ENCODE data around the gene YPEL4.

YPEL4 gene

DNA sequence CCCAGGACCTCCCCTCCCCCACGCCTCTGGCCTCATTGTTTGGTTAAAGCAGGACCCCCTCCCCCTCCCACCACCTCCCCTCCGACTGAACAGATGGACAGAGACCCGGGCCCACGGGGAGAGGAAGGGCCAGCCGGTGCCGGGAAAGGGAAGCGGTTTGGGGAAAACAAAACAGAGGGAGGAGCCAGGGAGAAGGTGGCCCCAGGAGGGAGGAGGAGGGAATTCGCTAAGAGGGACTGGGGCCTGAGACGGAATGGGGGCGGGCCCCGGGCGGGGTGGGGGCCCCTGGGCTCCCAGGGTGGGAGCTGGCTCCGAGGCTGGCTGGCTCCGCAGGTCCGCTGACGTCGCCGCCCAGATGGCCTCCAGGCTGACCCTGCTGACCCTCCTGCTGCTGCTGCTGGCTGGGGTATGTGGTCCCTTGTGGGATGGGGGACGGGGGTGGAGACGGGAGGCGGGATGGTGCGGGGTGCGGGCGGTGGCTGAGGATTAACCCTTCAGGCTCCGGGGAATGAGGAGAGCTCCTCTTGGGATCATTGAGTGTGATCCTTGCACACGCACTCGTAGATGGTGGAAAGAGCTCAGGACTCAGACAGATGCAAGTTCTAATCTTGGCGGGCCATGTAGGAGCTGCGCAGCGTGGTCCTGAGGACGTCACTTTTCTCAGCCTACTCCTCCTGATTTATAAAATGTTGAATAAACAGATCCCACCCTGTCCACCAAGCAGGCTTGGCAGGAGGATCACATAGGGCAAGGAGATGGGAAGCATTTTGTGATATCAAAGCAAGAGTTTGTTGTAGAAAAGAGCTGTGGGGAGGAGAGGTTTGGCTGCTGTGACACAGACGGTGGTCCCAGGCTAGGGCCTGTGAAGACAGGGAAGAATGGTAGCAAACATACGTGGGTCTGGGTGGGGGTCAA, 51.5 kb downstream of the YPEL4 start:
- H3K27ac ChIP-seq (ENCODE audit: poor library complexity, severe bottlenecking) = no peak overlapping the region
- ATAC-seq (ENCODE audit: low read depth) (no peak), DNase-seq (ENCODE audit: low spot score) (no peak)
- TF ChIP-seq, protein P1, sequence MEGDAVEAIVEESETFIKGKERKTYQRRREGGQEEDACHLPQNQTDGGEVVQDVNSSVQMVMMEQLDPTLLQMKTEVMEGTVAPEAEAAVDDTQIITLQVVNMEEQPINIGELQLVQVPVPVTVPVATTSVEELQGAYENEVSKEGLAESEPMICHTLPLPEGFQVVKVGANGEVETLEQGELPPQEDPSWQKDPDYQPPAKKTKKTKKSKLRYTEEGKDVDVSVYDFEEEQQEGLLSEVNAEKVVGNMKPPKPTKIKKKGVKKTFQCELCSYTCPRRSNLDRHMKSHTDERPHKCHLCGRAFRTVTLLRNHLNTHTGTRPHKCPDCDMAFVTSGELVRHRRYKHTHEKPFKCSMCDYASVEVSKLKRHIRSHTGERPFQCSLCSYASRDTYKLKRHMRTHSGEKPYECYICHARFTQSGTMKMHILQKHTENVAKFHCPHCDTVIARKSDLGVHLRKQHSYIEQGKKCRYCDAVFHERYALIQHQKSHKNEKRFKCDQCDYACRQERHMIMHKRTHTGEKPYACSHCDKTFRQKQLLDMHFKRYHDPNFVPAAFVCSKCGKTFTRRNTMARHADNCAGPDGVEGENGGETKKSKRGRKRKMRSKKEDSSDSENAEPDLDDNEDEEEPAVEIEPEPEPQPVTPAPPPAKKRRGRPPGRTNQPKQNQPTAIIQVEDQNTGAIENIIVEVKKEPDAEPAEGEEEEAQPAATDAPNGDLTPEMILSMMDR (IDR thresholded peaks at IDR 0.05; ENCODE audit: poor library complexity, severe bottlenecking) = no peak
- no peaks in the 10 kb centered on the region for H3K9me3 ChIP-seq (ENCODE audit: severe bottlenecking)
- no peak overlapping the region for H3K4me3 ChIP-seq (ENCODE audit: severe bottlenecking)
- no peaks in the 10 kb centered on the region for H3K4me1 ChIP-seq (ENCODE audit: insufficient read depth, poor library complexity, severe bottlenecking)
- H3K27me3 ChIP-seq (ENCODE audit: insufficient read depth, poor library complexity, severe bottlenecking) = no peaks in the 10 kb centered on the region
- H3K36me3 ChIP-seq (ENCODE audit: low read depth) = no peaks in the 10 kb centered on the region

DNA sequence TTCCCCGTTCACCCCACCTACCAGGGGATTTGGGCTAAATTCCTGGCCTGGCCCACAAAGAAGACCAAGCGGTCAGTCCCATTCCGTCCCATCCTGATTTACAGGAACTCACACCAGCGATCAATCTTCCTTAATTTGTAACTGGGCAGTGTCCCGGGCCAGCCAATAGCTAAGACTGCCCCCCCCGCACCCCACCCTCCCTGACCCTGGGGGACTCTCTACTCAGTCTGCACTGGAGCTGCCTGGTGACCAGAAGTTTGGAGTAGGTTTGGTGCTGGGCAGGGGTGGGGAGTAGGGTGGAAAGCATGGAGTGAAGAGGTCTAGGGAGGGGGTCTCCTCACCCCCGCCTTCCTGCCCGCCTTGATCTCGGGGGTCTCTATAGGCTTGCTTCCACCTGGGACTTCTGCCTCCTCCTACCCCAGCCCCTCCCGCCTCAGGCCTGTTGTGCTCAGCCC, 52.2 kb downstream of the YPEL4 start, which contains the start of gene SERPING1:
SERPING1 (plus strand) TSS at position 225 of the 455 bp plus-strand sequence. CDS start 586 bp downstream, outside the sequence.
- no peak for ATAC-seq (ENCODE audit: low read depth)
- H3K36me3 ChIP-seq (ENCODE audit: low read depth) = no peaks in the 10 kb centered on the region
- H3K27ac ChIP-seq (ENCODE audit: poor library complexity, severe bottlenecking) = no peak within 1 kb of the TSS
- H3K9me3 ChIP-seq (ENCODE audit: severe bottlenecking) = no peaks in the 10 kb centered on the region
- DNase-seq (ENCODE audit: low spot score) = no peak
- H3K4me1 ChIP-seq (ENCODE audit: insufficient read depth, poor library complexity, severe bottlenecking) = no peaks in the 10 kb centered on the region
- TF ChIP-seq, protein P1 (IDR thresholded peaks at IDR 0.05; ENCODE audit: poor library complexity, severe bottlenecking) = no peak
- H3K4me3 ChIP-seq (ENCODE audit: severe bottlenecking) = no peak within 1 kb of the TSS
- H3K27me3 ChIP-seq (ENCODE audit: insufficient read depth, poor library complexity, severe bottlenecking) = no peaks in the 10 kb centered on the region

DNA sequence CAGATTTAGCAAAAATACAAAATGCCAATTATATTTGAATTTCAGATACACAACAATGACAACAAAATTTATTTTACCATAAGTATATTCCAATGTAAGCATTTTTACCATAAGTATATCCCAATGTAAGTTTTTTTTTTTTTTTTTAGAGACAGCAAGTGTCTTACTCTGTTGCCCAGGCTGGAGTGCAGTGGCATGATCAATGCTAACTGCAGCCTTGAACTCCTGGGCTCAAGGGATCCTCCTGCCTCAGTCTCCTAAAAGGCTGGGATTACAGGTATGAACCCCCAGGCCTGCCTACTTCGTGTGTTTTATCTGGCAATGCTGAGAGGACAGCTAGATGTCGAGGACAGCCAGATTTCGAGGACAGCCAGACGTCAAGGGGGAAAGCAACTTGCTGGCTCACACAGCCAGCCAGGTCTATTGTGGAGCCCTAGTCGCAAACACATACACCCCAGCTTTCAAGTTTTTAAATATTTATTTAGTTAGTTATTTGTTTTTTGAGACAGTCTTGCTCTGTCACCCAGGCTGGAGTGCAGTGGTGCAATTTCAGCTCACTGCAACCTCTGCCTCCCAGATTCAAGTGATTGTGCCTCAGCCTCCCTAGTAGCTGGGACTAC, 53.3 kb downstream of the YPEL4 start:
- no peak overlapping the region for H3K4me3 ChIP-seq (ENCODE audit: severe bottlenecking)

More for the DNA sequence above, 53.3 kb downstream of the YPEL4 start:
- Histone ChIP-seq H3K9me3 (ENCODE audit: severe bottlenecking) (no peaks in the 10 kb centered on the region), H3K27me3 (ENCODE audit: insufficient read depth, poor library complexity, severe bottlenecking) (no peaks in the 10 kb centered on the region), H3K27ac (ENCODE audit: poor library complexity, severe bottlenecking) (no peak overlapping the region), H3K4me1 (ENCODE audit: insufficient read depth, poor library complexity, severe bottlenecking) (no peaks in the 10 kb centered on the region), H3K36me3 (ENCODE audit: low read depth) (no peaks in the 10 kb centered on the region)
- ATAC-seq (ENCODE audit: low read depth) (no peak), DNase-seq (ENCODE audit: low spot score) (no peak)
- TF ChIP-seq, protein P1 (IDR thresholded peaks at IDR 0.05; ENCODE audit: poor library complexity, severe bottlenecking) = no peak

Data from RWPE2 (cell line).